ENCODE data around the gene DOCK3.

GRCh38 chr3:51031666-51032065 is 356.9 kb downstream of the DOCK3 start:
- TF ChIP-seq CTCF (IDR thresholded peaks at IDR 0.05) = no peak
- no peak for TF ChIP-seq POLR2A (IDR thresholded peaks at IDR 0.05)

All from gastroesophageal sphincter (tissue), 3 donors.